HG02588 (cell line): Measurements from ENCODE around the gene DOCK1.

Experiments
- ATAC-seq: cut with Tn5 transposase; IDR thresholded peaks from one replicate; pipeline ENCODE4 v1.9.1; 2021; ENCODE audit warnings: mild to moderate bottlenecking, moderate library complexity; ENCODE audit not compliant: unreplicated experiment

The DOCK1 gene

DNA sequence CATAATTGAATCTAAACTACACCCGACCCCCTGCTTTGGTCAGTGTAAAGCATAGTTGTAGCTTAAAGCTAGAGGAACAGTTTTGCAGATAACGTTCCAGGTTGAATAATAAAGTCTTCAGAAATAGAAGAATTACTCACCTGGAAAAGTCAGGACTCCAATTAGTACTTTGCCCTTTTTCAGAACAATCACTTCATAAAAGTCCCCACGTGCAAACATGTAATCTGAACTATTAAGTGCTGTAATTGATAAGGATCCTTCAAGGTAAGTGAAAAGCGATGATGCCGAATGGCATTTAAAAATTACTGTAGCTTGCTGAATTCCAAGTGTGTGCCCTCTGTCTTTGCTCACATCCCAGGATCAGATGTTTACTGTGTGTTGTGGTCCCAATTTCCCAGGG, 344.8 kb downstream of the DOCK1 start:
- no peak for ATAC-seq

- ATAC-seq = no peak
These were observed 347.6 kb downstream of the DOCK1 start for GRCh38 chr10:127252818-127253217.

GRCh38 chr10:127254276-127254675, 349.0 kb downstream of the DOCK1 start:
- ATAC-seq = no peak

- ATAC-seq = no peak
These were observed 352.2 kb downstream of the DOCK1 start for GRCh38 chr10:127257395-127257794.

DNA sequence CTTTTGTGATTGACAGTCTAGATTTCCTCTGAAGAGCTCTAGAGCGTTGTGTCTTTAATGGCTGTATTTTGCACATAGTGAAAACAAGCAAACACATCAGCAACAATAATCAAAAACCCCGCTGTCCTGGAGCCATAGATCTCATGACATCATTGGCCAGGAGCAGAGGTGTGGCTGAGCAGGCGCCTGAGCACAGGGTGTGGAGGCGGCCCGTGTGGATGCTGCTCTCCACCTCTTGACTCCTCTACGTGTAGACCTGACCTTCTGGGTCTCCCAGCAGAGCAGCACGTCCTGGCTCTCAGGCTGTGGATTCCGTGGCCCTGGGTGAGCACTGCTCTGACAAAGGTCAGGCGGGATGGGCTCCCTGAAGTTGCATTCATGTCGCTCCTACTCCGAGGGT, 354.1 kb downstream of the DOCK1 start:
- ATAC-seq = no peak

DNA sequence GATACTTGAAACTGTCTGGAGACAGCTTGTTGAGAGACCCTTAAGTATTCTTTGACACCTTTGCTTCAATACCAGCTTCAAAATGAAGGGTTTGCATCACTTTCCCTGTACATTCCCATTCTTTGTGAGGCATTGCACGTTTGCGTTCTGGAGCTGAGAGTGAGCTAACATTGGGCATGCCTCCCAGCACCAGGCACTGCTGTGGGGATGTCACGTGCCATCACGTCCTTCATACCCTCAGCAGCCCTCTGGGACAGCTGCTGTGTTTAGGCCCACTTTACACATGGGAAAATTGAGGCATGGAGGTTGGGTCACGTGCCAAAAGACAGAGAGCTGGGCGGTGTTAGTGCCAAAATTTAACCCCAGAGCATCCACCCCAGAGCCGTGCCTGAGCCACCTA, 357.4 kb downstream of the DOCK1 start:
- ATAC-seq = no peak

DNA sequence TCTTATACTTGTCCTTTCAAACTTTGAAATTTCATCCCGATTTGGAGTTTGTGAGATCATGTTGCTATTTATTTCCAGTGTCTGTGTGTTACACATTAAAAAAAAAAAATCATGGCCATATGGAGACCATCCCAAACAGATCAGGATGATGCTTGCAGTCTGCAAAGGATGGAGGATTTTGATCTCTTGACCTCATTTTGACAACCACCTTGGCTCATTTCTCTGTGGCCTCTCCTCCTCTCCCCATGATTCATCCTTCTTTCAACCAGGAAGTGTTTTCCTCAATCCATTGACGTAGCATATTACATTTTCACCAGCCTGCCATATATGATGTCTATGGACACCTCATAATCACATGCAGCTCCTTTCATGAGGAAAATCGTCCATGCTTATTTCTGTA, 360.1 kb downstream of the DOCK1 start:
- ATAC-seq = no peak

DNA sequence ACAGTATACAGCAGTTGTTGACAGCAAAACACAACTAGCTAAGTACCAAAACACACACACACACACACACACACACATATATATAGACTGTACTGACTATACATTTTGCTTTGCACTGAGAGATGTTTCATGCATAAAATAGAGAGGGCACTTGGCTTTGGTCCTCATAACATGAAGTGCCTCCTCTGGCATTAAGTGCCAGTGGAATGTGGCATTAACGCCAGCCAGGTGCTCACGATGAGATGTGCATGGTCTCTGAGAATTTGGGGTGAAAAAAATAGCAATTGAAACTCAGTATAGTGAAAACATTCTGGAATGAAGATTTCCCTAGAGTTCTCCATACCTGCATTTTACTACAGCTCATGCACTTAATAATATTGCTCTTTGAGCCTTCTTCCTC, 361.2 kb downstream of the DOCK1 start:
- no peak for ATAC-seq

DNA sequence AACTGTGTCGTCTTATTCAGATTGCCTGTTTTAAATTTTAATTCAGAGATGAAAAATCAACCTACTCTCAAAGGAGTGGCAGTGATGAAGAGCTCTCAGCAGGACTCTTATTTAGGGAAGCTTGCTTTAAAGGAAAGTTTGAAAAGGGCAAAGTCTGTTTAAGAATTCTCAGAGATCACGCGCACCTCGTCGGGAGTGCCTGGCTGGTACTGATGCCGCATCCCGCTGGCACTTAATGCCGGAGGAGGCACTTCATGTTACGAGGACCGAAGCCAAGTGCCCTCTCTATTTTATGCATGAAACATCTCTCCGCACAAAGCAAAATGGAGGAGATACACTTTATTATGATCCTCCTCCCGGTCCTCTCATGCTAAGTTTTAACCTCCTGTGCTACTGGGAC, 362.2 kb downstream of the DOCK1 start:
- ATAC-seq = no peak

DNA sequence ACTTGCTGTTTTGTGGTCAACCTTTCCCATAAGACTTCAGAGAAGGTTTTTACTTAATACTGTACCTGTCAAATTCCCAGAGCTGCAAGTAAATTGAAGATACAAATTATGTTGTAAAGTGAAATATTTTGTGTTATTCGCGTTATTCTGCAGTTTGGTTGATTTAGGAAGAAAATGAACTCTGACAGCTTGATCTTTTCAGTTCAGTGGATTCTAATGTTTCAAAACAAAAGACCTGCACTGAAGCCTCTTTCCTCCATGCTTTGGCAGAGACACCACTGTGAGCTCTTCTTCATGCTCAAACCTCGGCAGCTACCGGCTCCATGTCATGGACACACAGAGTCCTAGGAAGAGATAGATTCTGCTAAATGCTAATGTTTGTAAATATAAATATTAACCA, 366.8 kb downstream of the DOCK1 start:
- ATAC-seq = no peak

DNA sequence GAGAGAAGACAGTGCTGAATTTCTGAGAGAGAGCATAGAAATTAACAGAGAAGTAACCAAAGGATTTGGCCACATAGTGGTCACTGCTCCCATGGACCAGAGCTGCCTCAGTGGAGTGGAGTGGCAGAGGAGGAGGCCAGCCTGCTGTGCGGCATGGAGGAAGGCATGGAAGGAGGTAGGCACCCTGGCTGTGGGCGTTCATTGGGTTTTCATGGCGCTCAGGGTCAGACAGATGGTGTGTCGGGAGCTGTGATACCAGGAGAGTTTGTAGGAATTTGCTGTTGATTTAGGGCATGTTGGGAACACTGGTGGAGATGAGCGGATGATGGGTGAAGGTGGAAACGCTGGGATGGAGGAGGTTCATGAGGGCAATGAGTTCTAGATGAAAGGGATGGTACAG, 370.0 kb downstream of the DOCK1 start:
- no peak for ATAC-seq

GRCh38 chr10:127275793-127276450, 370.7 kb downstream of the DOCK1 start:
- no peak for ATAC-seq

DNA sequence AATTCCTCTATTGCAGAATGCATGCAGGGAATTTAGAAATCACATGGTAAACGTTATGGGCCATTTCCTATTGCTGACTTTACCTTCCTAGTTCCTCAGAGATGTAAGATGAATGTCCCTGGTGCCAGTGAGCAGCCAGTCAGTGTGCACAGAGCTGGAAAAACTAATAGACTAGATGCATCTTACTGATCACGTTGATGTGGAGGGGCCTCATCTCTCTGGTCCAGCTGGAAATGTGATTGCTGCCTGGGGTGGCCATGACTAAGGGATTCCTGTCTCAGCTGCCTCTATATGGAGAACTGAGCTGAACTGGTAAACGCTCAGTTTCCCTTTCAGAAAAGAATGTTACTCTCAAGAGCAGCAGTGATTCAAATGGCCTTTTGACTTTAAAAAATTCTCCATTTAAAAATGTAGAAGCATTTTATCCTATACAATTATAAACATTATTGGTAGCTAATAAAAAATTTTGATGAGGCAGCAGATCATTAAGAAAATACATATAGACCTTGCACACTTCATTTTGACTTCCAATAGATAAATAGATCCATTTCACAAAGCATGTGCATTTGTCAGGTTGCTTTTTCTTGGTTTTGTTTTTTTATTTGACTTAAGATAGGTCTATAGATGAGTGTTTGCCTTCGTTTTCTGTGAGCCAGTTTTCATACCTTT, 371.7 kb downstream of the DOCK1 start:
- no peak for ATAC-seq

DNA sequence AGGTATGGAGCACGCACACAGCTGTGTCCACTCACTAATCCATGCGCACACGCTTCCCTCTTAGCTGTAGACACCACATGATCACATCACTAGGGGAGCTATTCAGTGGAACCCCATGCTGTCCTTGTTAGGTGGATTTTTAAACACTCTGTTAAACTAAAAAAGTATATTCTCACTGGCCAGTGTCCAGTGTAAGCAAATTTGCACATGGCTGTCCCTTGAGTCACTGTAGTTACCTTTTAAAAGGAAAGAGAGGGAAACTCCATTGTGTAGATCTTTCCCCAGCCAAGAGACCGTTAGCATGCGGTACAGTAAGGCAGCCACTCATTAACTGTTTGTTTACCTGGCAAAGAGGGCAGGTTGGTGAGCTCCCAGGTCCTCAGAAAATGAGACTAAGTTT, 372.8 kb downstream of the DOCK1 start:
- ATAC-seq = no peak

GRCh38 chr10:127279334-127279774, 374.1 kb downstream of the DOCK1 start:
- ATAC-seq = no peak

DNA sequence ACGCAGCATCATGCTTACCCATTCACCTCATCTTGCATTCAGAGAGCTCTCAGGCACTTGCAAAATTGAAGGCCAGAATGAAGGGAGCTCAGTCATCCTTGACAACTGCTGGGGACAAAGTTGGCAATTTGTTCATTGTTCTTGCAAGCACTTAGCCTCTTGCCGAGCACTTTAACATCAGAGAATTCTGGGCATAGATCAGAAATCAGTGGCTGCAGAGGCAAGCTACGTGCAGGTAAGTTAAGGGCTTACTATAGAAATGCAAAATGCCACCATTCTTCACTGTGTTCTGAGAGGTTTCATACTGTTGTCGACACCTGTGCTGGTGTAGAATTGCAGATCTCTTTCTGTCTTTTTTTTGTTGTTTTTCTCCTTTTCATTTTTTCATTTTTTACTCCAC, 375.2 kb downstream of the DOCK1 start:
- no peak for ATAC-seq

- no peak for ATAC-seq
These were observed 377.8 kb downstream of the DOCK1 start for GRCh38 chr10:127283017-127283416.

GRCh38 chr10:127283576-127283975, 378.3 kb downstream of the DOCK1 start:
- ATAC-seq = no peak

DNA sequence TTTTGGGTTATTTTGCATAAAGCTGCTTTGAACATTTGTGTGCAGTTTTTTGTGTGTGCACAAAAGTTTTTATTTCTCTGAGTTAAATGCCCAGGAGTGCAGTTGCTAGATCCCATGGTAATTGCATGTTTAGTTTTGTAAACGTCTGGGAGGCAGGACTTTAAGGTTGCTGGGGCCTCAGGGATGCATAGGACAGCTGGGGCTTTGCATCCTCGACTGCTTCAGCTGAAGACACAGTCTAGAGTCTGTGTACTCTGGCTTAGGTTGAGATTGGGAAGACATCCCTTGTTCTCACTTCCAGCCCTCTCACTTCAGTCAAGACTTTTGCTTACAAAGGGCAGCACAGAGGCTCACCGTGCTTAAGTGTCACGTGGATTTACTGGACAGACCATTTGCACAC, 385.6 kb downstream of the DOCK1 start:
- no peak for ATAC-seq

- no peak for ATAC-seq
These were observed 386.1 kb downstream of the DOCK1 start for GRCh38 chr10:127291329-127291728.

GRCh38 chr10:127292888-127293287, 387.7 kb downstream of the DOCK1 start:
- no peak for ATAC-seq

DNA sequence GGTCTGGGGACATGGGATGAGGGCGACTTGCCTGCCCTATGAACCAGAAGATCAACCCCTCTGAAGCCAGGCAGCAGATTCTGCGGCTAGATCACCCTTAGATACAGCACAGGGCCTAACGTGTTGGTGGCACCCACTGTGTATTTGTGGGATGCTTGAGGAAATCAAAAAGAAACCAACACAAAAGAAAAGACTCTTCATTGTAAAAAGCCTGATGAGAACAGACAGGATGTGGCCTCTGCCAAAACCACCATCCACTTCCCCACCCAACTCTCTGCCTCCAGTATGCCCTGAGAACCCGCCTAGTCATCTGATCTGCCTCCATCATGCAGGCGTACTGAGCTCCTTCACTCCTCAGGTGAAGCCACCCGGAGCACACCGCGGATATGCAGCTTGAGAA, 388.4 kb downstream of the DOCK1 start:
- ATAC-seq = no peak

DNA sequence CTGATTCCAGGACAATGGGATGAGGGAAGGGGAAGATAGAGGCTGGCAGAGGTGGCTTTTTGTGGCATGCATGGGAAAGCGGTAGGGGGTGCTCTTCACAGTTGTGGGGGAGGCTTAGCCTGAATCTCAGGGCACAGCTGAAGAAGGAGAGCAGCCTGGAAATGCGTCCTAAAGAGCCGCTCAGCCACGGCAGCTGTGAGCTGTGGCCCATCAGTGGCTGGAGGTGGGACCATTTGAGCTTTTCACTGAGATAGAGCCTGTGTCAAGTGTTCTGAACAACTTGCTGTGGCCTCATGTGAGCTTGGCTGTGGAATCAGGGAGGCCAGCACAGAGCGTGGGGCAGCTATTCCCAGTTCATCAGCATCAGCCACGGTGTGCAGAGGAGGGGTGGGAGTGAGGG, 391.5 kb downstream of the DOCK1 start:
- no peak for ATAC-seq
